Neural progenitor cell (in vitro differentiated cells): ENCODE measurements around the gene NIN. TPM values are rescaled to one million over a fixed set of nuclear protein-coding genes. Genes with fewer than 3 reads are reported as not detected.

ENCODE experiments used
- DNase-seq: peaks from one replicate; pipeline ENCODE4 v3.0.0-alpha.2; 2016; ENCODE audit warnings: low spot score
- H2AFZ ChIP-seq: fragments of 200-600 bp; sonication (generic); replicated peaks from 2 replicates; pipeline ENCODE4 v1.6.1; 2016; ENCODE audit warnings: antibody characterized with exemption
- H3F3A ChIP-seq: fragments of 200-600 bp; sonication (generic); 2 replicates; pipeline ENCODE4 v1.6.1; 2016; ENCODE audit warnings: antibody characterized with exemption, low read depth
- H3K27ac ChIP-seq: fragments of 200-600 bp; sonication (generic); 2 replicates; pipeline ENCODE4 v1.5.1; 2016; ENCODE audit warnings: mild to moderate bottlenecking
- H3K27me3 ChIP-seq: fragments of 200-600 bp; sonication (generic); 2 replicates; pipeline ENCODE4 v1.6.1; 2016; ENCODE audit warnings: mild to moderate bottlenecking, moderate library complexity
- H3K36me3 ChIP-seq: fragments of 200-600 bp; sonication (generic); 2 replicates; pipeline ENCODE4 v1.5.1; 2016
- H3K4me1 ChIP-seq: fragments of 200-600 bp; sonication (generic); 2 replicates; pipeline ENCODE4 v1.6.1; 2016; ENCODE audit warnings: mixed run types
- H3K4me2 ChIP-seq: fragments of 200-600 bp; sonication (generic); 2 replicates; pipeline ENCODE4 v1.6.1; 2016
- H3K4me3 ChIP-seq: fragments of 200-600 bp; sonication (generic); 2 replicates; pipeline ENCODE4 v1.5.1; 2016
- H3K79me2 ChIP-seq: fragments of 200-600 bp; sonication (generic); 2 replicates; pipeline ENCODE4 v1.6.1; 2016; ENCODE audit warnings: low read depth
- H3K9ac ChIP-seq: fragments of 200-600 bp; sonication (generic); 2 replicates; pipeline ENCODE4 v1.6.1; 2016
- H3K9me3 ChIP-seq: fragments of 200-600 bp; sonication (generic); 2 replicates; pipeline ENCODE4 v1.5.1; 2016; ENCODE audit warnings: low read depth
- H4K20me1 ChIP-seq: fragments of 200-600 bp; sonication (generic); 2 replicates; pipeline ENCODE4 v1.6.1; 2016; ENCODE audit warnings: low read depth
- H3K27ac Mint-ChIP-seq: 3 replicates; pipeline ENCODE4 v1.8.0; 2021; ENCODE audit warnings: mixed read lengths
- H3K27me3 Mint-ChIP-seq: 2 replicates; pipeline ENCODE4 v1.8.0; 2022; ENCODE audit warnings: low read depth, mild to moderate bottlenecking, inconsistent platforms, moderate library complexity, mixed read lengths; ENCODE audit not compliant: insufficient read depth
- H3K36me3 Mint-ChIP-seq: 3 replicates; pipeline ENCODE4 v1.8.0; 2021; ENCODE audit warnings: mixed read lengths
- H3K4me1 Mint-ChIP-seq: 3 replicates; pipeline ENCODE4 v1.8.0; 2021; ENCODE audit warnings: mixed read lengths
- H3K4me3 Mint-ChIP-seq: 3 replicates; pipeline ENCODE4 v1.8.0; 2021; ENCODE audit warnings: mild to moderate bottlenecking, moderate library complexity, mixed read lengths
- H3K9me3 Mint-ChIP-seq: 3 replicates; pipeline ENCODE4 v1.8.0; 2020; ENCODE audit warnings: mixed read lengths
- CTCF ChIP-seq: fragments of 200-600 bp; sonication (generic); IDR thresholded peaks from 2 replicates; pipeline ENCODE4 v1.5.1; 2017; ENCODE audit warnings: antibody characterized with exemption, mild to moderate bottlenecking
- EZH2 ChIP-seq: fragments of 200-600 bp; sonication (generic); IDR thresholded peaks from 2 replicates; pipeline ENCODE4 v1.6.1; 2017; ENCODE audit warnings: antibody characterized with exemption, mild to moderate bottlenecking, moderate library complexity
- EZH2phosphoT487 ChIP-seq: fragments of 200-600 bp; sonication (generic); IDR thresholded peaks from 2 replicates; pipeline ENCODE4 v1.6.1; 2017; ENCODE audit warnings: antibody characterized with exemption
- total RNA-seq: library from RNA; depleted of rRNA; stranded (reverse); fragments of >200 nt; gene quantifications from 2 replicates; pipeline ENCODE4 v1.2.3, GENCODE V29; 2015; ENCODE audit warnings: low replicate concordance

NIN gene
- total RNA-seq, 1 donor from 2014 or later, result 49.0 TPM

GRCh38 chr14:50835280-50835679, 4.3 kb upstream of the NIN start:
- no peaks in the 10 kb centered on the region for H3K36me3 ChIP-seq
- Mint-ChIP-seq H3K4me3 (no peak overlapping the region), H3K9me3 (no peaks in the 10 kb centered on the region), H3K4me1 (peaks cover 32% of the 10 kb centered on the region), H3K36me3 (no peaks in the 10 kb centered on the region), H3K27me3 (peaks cover 2% of the 10 kb centered on the region), H3K27ac (no peak overlapping the region)
- H3K4me1 ChIP-seq, result peaks cover 12% of the 10 kb centered on the region
- H3F3A ChIP-seq, result peaks cover 24% of the 10 kb centered on the region
- H3K4me3 ChIP-seq, result no peak overlapping the region
- H2AFZ ChIP-seq, result no peak overlapping the region
- TF ChIP-seq CTCF, result no peak
- no peak for TF ChIP-seq EZH2
- TF ChIP-seq EZH2phosphoT487, result no peak
- no peak for DNase-seq
- no peaks in the 10 kb centered on the region for H4K20me1 ChIP-seq
- H3K9me3 ChIP-seq, result no peaks in the 10 kb centered on the region
- H3K27ac ChIP-seq, result no peak overlapping the region
- peaks cover under 1% of the 10 kb centered on the region for H3K79me2 ChIP-seq
- H3K27me3 ChIP-seq, result peaks cover 36% of the 10 kb centered on the region
- no peak overlapping the region for H3K9ac ChIP-seq
- no peak overlapping the region for H3K4me2 ChIP-seq

GRCh38 chr14:50834802-50835276, 3.9 kb upstream of the NIN start:
- H3K4me3 Mint-ChIP-seq, result no peak overlapping the region

GRCh38 chr14:50832935-50833630, 2.1 kb upstream of the NIN start:
- Mint-ChIP-seq H3K27ac (no peak overlapping the region), H3K36me3 (no peaks in the 10 kb centered on the region), H3K27me3 (peaks cover 2% of the 10 kb centered on the region), H3K9me3 (no peaks in the 10 kb centered on the region), H3K4me3 (peak overlapping the region; percentile 73), H3K4me1 (peaks cover 44% of the 10 kb centered on the region)
- Histone ChIP-seq H3K4me2 (no peak overlapping the region), H3K9ac (no peak overlapping the region), H2AFZ (no peak overlapping the region), H3K79me2 (peaks cover 22% of the 10 kb centered on the region), H3K4me1 (peaks cover 17% of the 10 kb centered on the region), H3K9me3 (no peaks in the 10 kb centered on the region), H3K36me3 (no peaks in the 10 kb centered on the region), H3K27me3 (peaks cover 44% of the 10 kb centered on the region), H3K4me3 (no peak overlapping the region), H3F3A (peaks cover 31% of the 10 kb centered on the region), H4K20me1 (peaks cover 21% of the 10 kb centered on the region), H3K27ac (no peak overlapping the region)
- DNase-seq, result no peak
- TF ChIP-seq CTCF, result no peak
- no peak for TF ChIP-seq EZH2
- no peak for TF ChIP-seq EZH2phosphoT487

More at GRCh38 chr14:50834802-50835276, 3.9 kb upstream of the NIN start:
- H3K9ac ChIP-seq, result no peak overlapping the region
- no peak overlapping the region for H3K4me2 ChIP-seq
- Mint-ChIP-seq H3K27ac (no peak overlapping the region), H3K36me3 (no peaks in the 10 kb centered on the region), H3K27me3 (peaks cover 2% of the 10 kb centered on the region), H3K9me3 (no peaks in the 10 kb centered on the region), H3K4me1 (peaks cover 32% of the 10 kb centered on the region)
- peaks cover 36% of the 10 kb centered on the region for H3K27me3 ChIP-seq
- H3F3A ChIP-seq, result peaks cover 24% of the 10 kb centered on the region
- H3K4me1 ChIP-seq, result peaks cover 8% of the 10 kb centered on the region
- H3K36me3 ChIP-seq, result no peaks in the 10 kb centered on the region
- H2AFZ ChIP-seq, result no peak overlapping the region
- no peak for TF ChIP-seq EZH2
- no peak for TF ChIP-seq EZH2phosphoT487
- no peak for TF ChIP-seq CTCF
- H4K20me1 ChIP-seq, result peaks cover 3% of the 10 kb centered on the region
- H3K9me3 ChIP-seq, result no peaks in the 10 kb centered on the region
- no peak overlapping the region for H3K27ac ChIP-seq
- H3K79me2 ChIP-seq, result peaks cover 5% of the 10 kb centered on the region
- DNase-seq, result no peak
- no peak overlapping the region for H3K4me3 ChIP-seq
